IMR-90 (cell line): Measurements from ENCODE around the gene MCTP1. TPM values are rescaled to one million over a fixed set of nuclear protein-coding genes. Genes with fewer than 3 reads are reported as not detected.

Experiments used
- ATAC-seq: fragments of 200-7000 bp; cut with Tn5 transposase; 2 replicates; pipeline ENCODE4 v1.9.1; 2020; ENCODE audit warnings: low read depth, mild to moderate bottlenecking, moderate library complexity
- BruUV-seq: library from RNA; stranded (reverse); fragments of 400-500 nt; replicated peaks from 2 replicates; lab custom pipeline; 2021; lab: Mats Ljungman, UMichigan
- CTCF ChIA-PET: fragments of 300-600 bp; formaldehyde crosslinking; extraction: SDS; loops from one replicate; lab custom pipeline; 2021; ENCODE audit warnings: antibody characterized with exemption; lab: Yijun Ruan, JAX
- POLR2A ChIA-PET: fragments of 300-600 bp; sonication (Branson Sonifier 250); formaldehyde crosslinking; loops from one replicate; lab custom pipeline; 2022; ENCODE audit warnings: antibody characterized with exemption; ENCODE audit not compliant: unreplicated experiment; lab: Charles Lee
- DNase-seq: peaks from one replicate; pipeline ENCODE4 v3.0.0; 2013
- H2AFZ ChIP-seq: replicated peaks from 2 replicates; pipeline ENCODE3; 2013; ENCODE audit warnings: low read length, mild to moderate bottlenecking; ENCODE audit not compliant: poor library complexity
- H2AK5ac ChIP-seq: 2 replicates; pipeline ENCODE4 v1.6.1; 2013; ENCODE audit warnings: low read depth, low read length, inconsistent platforms
- H2AK9ac ChIP-seq: replicated peaks from 2 replicates; pipeline ENCODE3; 2013; ENCODE audit warnings: mild to moderate bottlenecking, low read depth, low read length, moderate library complexity; ENCODE audit not compliant: poor library complexity
- H2BK120ac ChIP-seq: 2 replicates; pipeline ENCODE4 v1.6.1; 2013; ENCODE audit warnings: low read depth, low read length, inconsistent platforms
- H2BK15ac ChIP-seq: 3 replicates; pipeline ENCODE4 v1.6.1; 2013; ENCODE audit warnings: low read depth, low read length, inconsistent platforms
- H2BK20ac ChIP-seq: 2 replicates; pipeline ENCODE4 v1.6.1; 2013; ENCODE audit warnings: low read depth, mild to moderate bottlenecking, inconsistent platforms, low read length, moderate library complexity
- H2BK5ac ChIP-seq: 2 replicates; pipeline ENCODE4 v1.6.1; 2013; ENCODE audit warnings: mild to moderate bottlenecking, low read depth, low read length, inconsistent platforms; ENCODE audit not compliant: poor library complexity, severe bottlenecking
- H3K14ac ChIP-seq: replicated peaks from 2 replicates; pipeline ENCODE4 v1.6.1; 2013; ENCODE audit warnings: low read depth, low read length, inconsistent platforms
- H3K18ac ChIP-seq: 2 replicates; pipeline ENCODE4 v1.6.1; 2013; ENCODE audit warnings: low read depth, low read length, control low read depth
- H3K23ac ChIP-seq: 2 replicates; pipeline ENCODE4 v1.6.1; 2013; ENCODE audit warnings: low read depth, low read length, inconsistent platforms
- H3K27ac ChIP-seq: 2 replicates; pipeline ENCODE4 v1.5.1; 2013; ENCODE audit warnings: mild to moderate bottlenecking, control low read depth, low read length; ENCODE audit not compliant: insufficient read depth
- H3K27me3 ChIP-seq: 2 replicates; pipeline ENCODE4 v1.6.1; 2013; ENCODE audit warnings: low read length; ENCODE audit not compliant: control insufficient read depth, insufficient read depth
- H3K36me3 ChIP-seq: 2 replicates; pipeline ENCODE4 v1.6.1; 2013; ENCODE audit warnings: low read length, mixed read lengths; ENCODE audit not compliant: control insufficient read depth, insufficient read depth
- H3K4ac ChIP-seq: 2 replicates; pipeline ENCODE4 v1.6.1; 2013; ENCODE audit warnings: low read depth, low read length, inconsistent platforms
- H3K4me1 ChIP-seq: 2 replicates; pipeline ENCODE4 v1.6.1; 2013; ENCODE audit warnings: low read length, mixed read lengths; ENCODE audit not compliant: control insufficient read depth, insufficient read depth
- H3K4me2 ChIP-seq: 2 replicates; pipeline ENCODE4 v1.6.1; 2013; ENCODE audit warnings: low read depth, mild to moderate bottlenecking, control low read depth, low read length, moderate library complexity
- H3K4me3 ChIP-seq: 2 replicates; pipeline ENCODE4 v1.5.1; 2013; ENCODE audit warnings: low read depth, mild to moderate bottlenecking, control low read depth, low read length, moderate library complexity; ENCODE audit not compliant: insufficient read depth
- H3K56ac ChIP-seq: 2 replicates; pipeline ENCODE4 v1.6.1; 2013; ENCODE audit warnings: low read length, inconsistent platforms; ENCODE audit not compliant: insufficient read depth; ENCODE audit errors: extremely low read depth
- H3K79me1 ChIP-seq, 2 experiments: 2 replicates each; pipeline ENCODE4 v1.6.1; 2013; ENCODE audit warnings: low read length in 2 of 2, inconsistent platforms in 1 of 2, low read depth in 1 of 2
- H3K9ac ChIP-seq: 2 replicates; pipeline ENCODE4 v1.6.1; 2013; ENCODE audit warnings: low read depth, low read length, control low read depth
- H3K9me1 ChIP-seq: 2 replicates; pipeline ENCODE4 v1.6.1; 2013; ENCODE audit warnings: low read length, inconsistent platforms; ENCODE audit not compliant: insufficient read depth
- H3K9me3 ChIP-seq: 2 replicates; pipeline ENCODE4 v1.6.1; 2013; ENCODE audit warnings: low read length; ENCODE audit not compliant: control insufficient read depth, insufficient read depth
- H4K20me1 ChIP-seq: 2 replicates; pipeline ENCODE4 v1.6.1; 2013; ENCODE audit warnings: low read length, inconsistent platforms; ENCODE audit not compliant: insufficient read depth
- H4K5ac ChIP-seq: 2 replicates; pipeline ENCODE4 v1.6.1; 2013; ENCODE audit warnings: mild to moderate bottlenecking, low read depth, low read length, control low read depth
- H4K8ac ChIP-seq, 2 experiments: 2 replicates each; pipeline ENCODE4 v1.6.1; 2013; ENCODE audit warnings: low read depth in 2 of 2, low read length in 2 of 2, control low read depth in 1 of 2, inconsistent platforms in 1 of 2
- H4K91ac ChIP-seq: 2 replicates; pipeline ENCODE4 v1.6.1; 2013; ENCODE audit warnings: low read depth, low read length, inconsistent platforms; ENCODE audit not compliant: insufficient read depth
- CHD1 ChIP-seq: IDR thresholded peaks from 2 replicates; pipeline ENCODE4 v1.6.1; 2012; ENCODE audit warnings: low read depth, low read length, improper control_type of control experiment
- MAFK ChIP-seq: IDR thresholded peaks from 2 replicates; pipeline ENCODE4 v1.6.1; 2012; ENCODE audit warnings: low read depth, low read length, improper control_type of control experiment
- WGBS, 2 experiments: methylation state at CpG; one replicate each; pipeline versions ENCODE4 v1.1.5 to v1.1.7; 2013; ENCODE audit warnings: missing lambda C conversion rate in 2 of 2; ENCODE audit not compliant: insufficient read length in 1 of 2; ENCODE audit errors: extremely low coverage in 2 of 2; 5-methylcytosine and 5-hydroxymethylcytosine counted together
- dilution Hi-C: fragments of 300-500 bp; cut with HindIII; formaldehyde crosslinking; loops from one replicate; pipeline ENCODE4 v1.14.3; 2018; ENCODE audit warnings: low sequenced_read_pairs; ENCODE audit not compliant: unreplicated experiment
- in situ Hi-C: fragments of 300-500 bp; cut with MboI; formaldehyde crosslinking; loops from 3 replicates; pipeline ENCODE4 v1.14.3; 2019; ENCODE audit warnings: low sequenced_read_pairs, inconsistent platforms, mixed read lengths
- intact Hi-C: fragments of 100-400 bp; cut with micrococcal nuclease; formaldehyde crosslinking; loops from 2 replicates; pipeline ENCODE4 v1.10.0; 2022
- polyA plus RNA-seq, 3 experiments: library from polyadenylated mRNA; depleted of rRNA; stranded (reverse); fragments of >200 nt; gene quantifications; 2 replicates each; pipeline ENCODE4 v1.2.3, GENCODE V29; 2012; ENCODE audit warnings: low replicate concordance in 1 of 3
- total RNA-seq: library from RNA; depleted of rRNA; stranded (reverse); fragments of >200 nt; gene quantifications from 2 replicates; pipeline ENCODE4 v1.2.3, GENCODE V29; 2012

Gene MCTP1
- total and polyA plus RNA-seq, 2 of the 4 experiments (the other 2 are of a cell fraction), result 0.21 TPM; not detected in 1

GRCh38 chr5:95219411-95219810 lies 65.5 kb downstream of the MCTP1 start:
- no peak overlapping the region for H4K5ac ChIP-seq
- intact Hi-C loops, result no loop called here
- POLR2A ChIA-PET, result no interaction called here
- no peaks in the 10 kb centered on the region for H3K4me1 ChIP-seq
- no peak overlapping the region for H2AK5ac ChIP-seq
- no peak overlapping the region for H3K4ac ChIP-seq
- no peak overlapping the region for H2BK15ac ChIP-seq
- DNase-seq, result no peak
- H3K79me1 ChIP-seq, result no peaks in the 10 kb centered on the region
- H4K20me1 ChIP-seq, result no peaks in the 10 kb centered on the region
- H3K4me2 ChIP-seq, result no peak overlapping the region
- no peak overlapping the region for H2AK9ac ChIP-seq
- H2BK120ac ChIP-seq, result no peak overlapping the region
- H3K4me3 ChIP-seq, result no peak overlapping the region
- WGBS, 2 experiments, result 20% methylated on average over 1 of the region's 3 CpGs; no CpG with 5 or more reads in 1 of the 2 experiments
- no peak overlapping the region for H3K14ac ChIP-seq
- H3K56ac ChIP-seq, result no peak overlapping the region
- H3K23ac ChIP-seq, result no peak overlapping the region
- BruUV-seq, result no TSS peak
- dilution Hi-C loops, result no loop called here
- no peak overlapping the region for H2BK5ac ChIP-seq
- TF ChIP-seq CHD1, result no peak
- TF ChIP-seq MAFK, result no peak
- no peak overlapping the region for H4K91ac ChIP-seq
- H2AFZ ChIP-seq, result no peak overlapping the region
- no peak overlapping the region for H2BK20ac ChIP-seq
- no peak overlapping the region for H3K27ac ChIP-seq
- H3K27me3 ChIP-seq, result no peaks in the 10 kb centered on the region
- H3K9me3 ChIP-seq, result no peaks in the 10 kb centered on the region
- no peak overlapping the region for H3K18ac ChIP-seq
- H3K9me1 ChIP-seq, result no peaks in the 10 kb centered on the region
- CTCF ChIA-PET, result no interaction called here
- H3K36me3 ChIP-seq, result no peaks in the 10 kb centered on the region
- in situ Hi-C loops, result no loop called here
- no peak overlapping the region for H3K9ac ChIP-seq
- ATAC-seq, result no peak
- H4K8ac ChIP-seq, result no peak overlapping the region
